ENCODE results near the gene DPEP2.

GRCh38 chr16:68035227-68035626 lies 35.9 kb upstream of the DPEP2 start:
- TF ChIP-seq BHLHE40 (IDR thresholded peaks at IDR 0.05; ENCODE audit: low read depth, low read length) (no peak), CTCF (conservative IDR thresholded peaks at IDR 0.05; ENCODE audit: low read depth, low read length) (no peak), POLR2A (IDR thresholded peaks at IDR 0.05; ENCODE audit: low read depth, low read length) (no peak), FOS (IDR thresholded peaks at IDR 0.05; ENCODE audit: low read depth, low read length) (no peak)

Measured in IMR-90 (cell line).